SU-DHL-6 (cell line): Measurements from ENCODE around the gene ERICH4.

Experiments used
- H2AFZ ChIP-seq: fragments of 200-600 bp; sonication (generic); 2 replicates; pipeline ENCODE4 v1.6.1; 2014; ENCODE audit warnings: low read depth, mild to moderate bottlenecking, moderate library complexity, mixed read lengths, antibody characterized with exemption, low read length; ENCODE audit not compliant: severe bottlenecking
- H3F3A ChIP-seq: fragments of 200-600 bp; shearing (Covaris generic); 2 replicates; pipeline ENCODE4 v1.6.0; 2016; ENCODE audit warnings: antibody characterized with exemption, mild to moderate bottlenecking; ENCODE audit not compliant: insufficient read depth
- H3K27ac ChIP-seq: fragments of 200-600 bp; sonication (generic); 2 replicates; pipeline ENCODE4 v1.5.1; 2016; ENCODE audit warnings: low read depth, mild to moderate bottlenecking, low read length, moderate library complexity, mixed read lengths
- H3K27me3 ChIP-seq: fragments of 200-600 bp; sonication (generic), shearing (Covaris generic); 2 replicates; pipeline ENCODE4 v1.6.0; 2014; ENCODE audit warnings: mild to moderate bottlenecking, low read length
- H3K36me3 ChIP-seq: fragments of 200-600 bp; sonication (generic); 2 replicates; pipeline ENCODE4 v1.6.1; 2014; ENCODE audit warnings: mild to moderate bottlenecking, low read length, mixed read lengths
- H3K4me2 ChIP-seq: fragments of 300-600, 200-600 bp; shearing (Covaris generic), sonication (generic); 2 replicates; pipeline ENCODE4 v1.6.0; 2014; ENCODE audit warnings: low read length, low read depth, mild to moderate bottlenecking; ENCODE audit not compliant: poor library complexity, severe bottlenecking
- H3K4me3 ChIP-seq: fragments of 200-600 bp; sonication (generic); 2 replicates; pipeline ENCODE4 v1.5.1; 2014; ENCODE audit warnings: antibody characterized with exemption, low read length, mild to moderate bottlenecking, mixed read lengths; ENCODE audit not compliant: insufficient read depth, poor library complexity, severe bottlenecking
- H3K79me2 ChIP-seq: fragments of 200-600 bp; sonication (generic); 2 replicates; pipeline ENCODE4 v1.6.1; 2014; ENCODE audit warnings: mild to moderate bottlenecking, low read length, moderate library complexity; ENCODE audit not compliant: insufficient read depth
- H3K9ac ChIP-seq: fragments of 200-600 bp; sonication (generic); 2 replicates; pipeline ENCODE4 v1.7.0; 2014; ENCODE audit warnings: mild to moderate bottlenecking, low read length
- H3K9me2 ChIP-seq: fragments of 200-600 bp; sonication (generic); replicated peaks from 2 replicates; pipeline ENCODE4 v1.6.1; 2014; ENCODE audit warnings: low read length; ENCODE audit not compliant: insufficient read depth
- H3K9me3 ChIP-seq: fragments of 200-600 bp; sonication (generic); 2 replicates; pipeline ENCODE4 v1.6.1; 2014; ENCODE audit warnings: low read length, mixed read lengths; ENCODE audit not compliant: insufficient read depth
- H4K20me1 ChIP-seq: fragments of 200-600 bp; sonication (generic); 2 replicates; pipeline ENCODE4 v1.6.1; 2014; ENCODE audit warnings: low read depth, mild to moderate bottlenecking, antibody characterized with exemption, low read length, moderate library complexity, mixed read lengths
- CTCF ChIP-seq: fragments of 200-600 bp; sonication (generic); IDR thresholded peaks from one replicate; pipeline ENCODE4 v1.5.1; 2017; ENCODE audit warnings: antibody characterized with exemption, mild to moderate bottlenecking, low read length, moderate library complexity; ENCODE audit not compliant: insufficient read depth, poor library complexity, severe bottlenecking
- EZH2phosphoT487 ChIP-seq: fragments of 200-600 bp; sonication (generic), shearing (Covaris generic); conservative IDR thresholded peaks from 2 replicates; pipeline ENCODE4 v1.6.1; 2018; ENCODE audit warnings: mild to moderate bottlenecking, antibody characterized with exemption, low read length, moderate library complexity, mixed read lengths

The ERICH4 gene

GRCh38 chr19:41452584-41453275 is 9.8 kb downstream of the ERICH4 start:
- no peak overlapping the region for H3K27ac ChIP-seq
- H3K9ac ChIP-seq = no peak overlapping the region
- no peaks in the 10 kb centered on the region for H4K20me1 ChIP-seq
- no peaks in the 10 kb centered on the region for H3K9me2 ChIP-seq
- no peak overlapping the region for H3K4me2 ChIP-seq
- TF ChIP-seq CTCF = no peak
- H3K27me3 ChIP-seq = no peaks in the 10 kb centered on the region
- H3K9me3 ChIP-seq = 0 out of 2 replicates have a peak, but pooled peaks cover 3% of the 10 kb centered on the region
- no peaks in the 10 kb centered on the region for H3K79me2 ChIP-seq
- no peak overlapping the region for H3K4me3 ChIP-seq
- H2AFZ ChIP-seq = no peak overlapping the region
- H3K36me3 ChIP-seq = no peaks in the 10 kb centered on the region
- H3F3A ChIP-seq = no peaks in the 10 kb centered on the region

DNA sequence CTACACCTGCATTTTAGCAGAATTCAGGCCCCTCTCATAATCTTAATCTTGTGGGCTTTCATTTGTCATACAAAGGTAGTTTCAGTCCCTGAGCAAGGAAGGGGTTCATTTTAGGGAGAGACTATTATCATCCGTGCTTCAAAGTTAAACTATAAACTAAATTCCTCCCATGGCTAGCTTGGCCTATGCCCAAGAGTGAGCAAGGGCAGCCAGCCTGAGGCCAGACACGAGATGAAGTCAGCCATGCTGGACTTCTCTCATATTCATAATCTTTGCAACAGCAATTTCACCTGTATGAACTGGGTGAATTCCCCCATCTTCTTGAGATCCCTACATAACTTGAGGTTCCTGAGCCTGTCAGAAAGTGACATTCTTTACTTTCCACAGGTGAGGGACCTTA is 13.0 kb downstream of the ERICH4 start:
- 0 out of 2 replicates have a peak, but pooled peaks cover 3% of the 10 kb centered on the region for H3K9me3 ChIP-seq
- H3K36me3 ChIP-seq = no peaks in the 10 kb centered on the region
- H2AFZ ChIP-seq = no peak overlapping the region
- no peak overlapping the region for H3K4me3 ChIP-seq
- no peaks in the 10 kb centered on the region for H3K79me2 ChIP-seq
- H3K4me2 ChIP-seq = no peak overlapping the region
- no peak overlapping the region for H3K27ac ChIP-seq
- H3K27me3 ChIP-seq = no peaks in the 10 kb centered on the region
- H4K20me1 ChIP-seq = no peaks in the 10 kb centered on the region
- no peaks in the 10 kb centered on the region for H3F3A ChIP-seq
- no peak overlapping the region for H3K9ac ChIP-seq
- H3K9me2 ChIP-seq = no peaks in the 10 kb centered on the region
- no peak for TF ChIP-seq CTCF
- no peak for TF ChIP-seq EZH2phosphoT487

- H3K27me3 ChIP-seq = no peaks in the 10 kb centered on the region
- no peaks in the 10 kb centered on the region for H3F3A ChIP-seq
- H3K9me3 ChIP-seq = 0 out of 2 replicates have a peak, but pooled peaks cover 3% of the 10 kb centered on the region
- TF ChIP-seq EZH2phosphoT487 = no peak
- no peak for TF ChIP-seq CTCF
- H3K36me3 ChIP-seq = no peaks in the 10 kb centered on the region
- no peak overlapping the region for H3K9ac ChIP-seq
- no peaks in the 10 kb centered on the region for H4K20me1 ChIP-seq
- H3K4me2 ChIP-seq = no peak overlapping the region
- no peaks in the 10 kb centered on the region for H3K9me2 ChIP-seq
- H3K4me3 ChIP-seq = no peak overlapping the region
- H3K27ac ChIP-seq = no peak overlapping the region
- no peak overlapping the region for H2AFZ ChIP-seq
- H3K79me2 ChIP-seq = no peaks in the 10 kb centered on the region
Measured at GRCh38 chr19:41456342-41456918, 13.5 kb downstream of the ERICH4 start.
